ENCODE measurements around the gene SLF1. TPM values are rescaled to one million over a fixed set of nuclear protein-coding genes. Genes with fewer than 3 reads are reported as not detected.

Gene SLF1
- total and polyA plus RNA-seq, 3 donors from 2014 or later, result 12.0 to 49.4 (median 34.9) TPM

DNA sequence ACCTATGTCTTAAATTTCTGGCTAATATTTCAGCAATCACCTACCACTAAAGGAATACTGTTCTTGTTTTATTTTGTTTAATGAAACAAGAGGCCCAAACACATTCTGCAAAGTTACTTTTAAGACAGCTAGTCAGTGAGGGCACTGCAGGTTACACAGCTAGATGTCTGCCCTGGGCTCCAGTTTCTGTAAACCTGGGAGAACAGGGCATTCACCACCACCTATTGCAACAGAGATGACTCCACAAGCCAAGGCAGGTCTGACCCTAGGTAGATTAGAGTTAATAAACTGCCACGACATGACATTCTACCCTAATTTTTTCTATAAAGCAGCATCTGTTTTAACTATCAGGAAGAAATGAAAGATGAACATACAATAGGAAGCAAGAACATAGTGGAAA, 90.8 kb downstream of the SLF1 start:
- Histone ChIP-seq H3K36me3 (ENCODE audit: low read depth, missing control alignments) (no peaks in the 10 kb centered on the region), H3K9me3 (no peaks in the 10 kb centered on the region), H3K27ac (no peak overlapping the region), H3K4me3 (no peak overlapping the region), H3K27me3 (no peaks in the 10 kb centered on the region), H3K4me1 (peaks cover 4% of the 10 kb centered on the region)
- 93% methylated on average over 1 of the region's 1 CpG for WGBS, 2 donors
- TF ChIP-seq, protein P1, sequence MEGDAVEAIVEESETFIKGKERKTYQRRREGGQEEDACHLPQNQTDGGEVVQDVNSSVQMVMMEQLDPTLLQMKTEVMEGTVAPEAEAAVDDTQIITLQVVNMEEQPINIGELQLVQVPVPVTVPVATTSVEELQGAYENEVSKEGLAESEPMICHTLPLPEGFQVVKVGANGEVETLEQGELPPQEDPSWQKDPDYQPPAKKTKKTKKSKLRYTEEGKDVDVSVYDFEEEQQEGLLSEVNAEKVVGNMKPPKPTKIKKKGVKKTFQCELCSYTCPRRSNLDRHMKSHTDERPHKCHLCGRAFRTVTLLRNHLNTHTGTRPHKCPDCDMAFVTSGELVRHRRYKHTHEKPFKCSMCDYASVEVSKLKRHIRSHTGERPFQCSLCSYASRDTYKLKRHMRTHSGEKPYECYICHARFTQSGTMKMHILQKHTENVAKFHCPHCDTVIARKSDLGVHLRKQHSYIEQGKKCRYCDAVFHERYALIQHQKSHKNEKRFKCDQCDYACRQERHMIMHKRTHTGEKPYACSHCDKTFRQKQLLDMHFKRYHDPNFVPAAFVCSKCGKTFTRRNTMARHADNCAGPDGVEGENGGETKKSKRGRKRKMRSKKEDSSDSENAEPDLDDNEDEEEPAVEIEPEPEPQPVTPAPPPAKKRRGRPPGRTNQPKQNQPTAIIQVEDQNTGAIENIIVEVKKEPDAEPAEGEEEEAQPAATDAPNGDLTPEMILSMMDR (IDR thresholded peaks at IDR 0.05), result no peak
- no peak for TF ChIP-seq POLR2A (IDR thresholded peaks at IDR 0.05)
- intact Hi-C loops (cut with DNase I; ENCODE audit: low total_unique reads), result no loop called here
- DNase-seq, result no peak

DNA sequence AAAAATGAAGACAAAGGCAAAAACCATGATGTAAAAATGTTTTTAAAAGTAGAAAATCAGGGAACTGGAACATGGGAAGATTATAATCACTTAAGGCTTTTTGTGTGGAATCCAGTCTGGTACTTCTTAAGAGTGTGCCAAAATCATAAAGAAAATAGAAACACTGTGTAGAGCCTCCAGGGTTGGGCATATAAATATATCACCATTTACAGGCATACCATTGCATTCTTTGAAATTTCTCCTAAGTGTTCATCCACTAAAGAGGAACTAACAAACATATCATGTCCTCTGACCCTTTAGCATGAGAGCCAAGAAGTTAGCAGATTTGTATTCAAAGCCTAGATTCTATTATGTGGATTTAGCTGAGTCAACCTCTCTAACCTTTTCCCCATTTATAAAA, 93.3 kb downstream of the SLF1 start:
- DNase-seq, result no peak
- no peak overlapping the region for H3K4me3 ChIP-seq
- no peaks in the 10 kb centered on the region for H3K27me3 ChIP-seq
- intact Hi-C loops (cut with DNase I; ENCODE audit: low total_unique reads), result no loop called here
- peak overlapping the region; percentile 29 to 44 for H3K27ac ChIP-seq
- no peaks in the 10 kb centered on the region for H3K9me3 ChIP-seq
- H3K4me1 ChIP-seq, result no peaks in the 10 kb centered on the region
- no peaks in the 10 kb centered on the region for H3K36me3 ChIP-seq (ENCODE audit: low read depth, missing control alignments)
- TF ChIP-seq, protein P1 (IDR thresholded peaks at IDR 0.05), result no peak
- TF ChIP-seq POLR2A (IDR thresholded peaks at IDR 0.05), result no peak

DNA sequence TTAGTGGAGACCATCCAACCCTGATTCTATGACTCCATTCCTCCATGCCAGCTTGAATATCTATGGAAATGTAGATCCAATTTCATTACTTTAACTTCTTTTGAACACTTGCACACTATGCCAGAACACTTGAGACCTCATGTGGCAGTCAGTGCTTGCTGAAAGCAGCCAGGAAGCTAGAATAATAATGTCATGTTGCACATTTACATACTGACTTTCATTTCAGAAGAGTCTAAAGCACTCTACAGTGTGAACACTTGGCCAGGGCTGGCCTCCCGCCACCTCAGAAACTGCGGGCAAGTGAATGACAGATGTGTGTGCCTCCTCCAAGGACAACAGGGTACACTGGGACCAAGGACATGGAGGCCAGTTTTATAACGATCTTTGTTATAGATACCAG, 97.3 kb downstream of the SLF1 start:
- Histone ChIP-seq H3K4me3 (no peak overlapping the region), H3K27me3 (no peaks in the 10 kb centered on the region), H3K27ac (no peak overlapping the region), H3K36me3 (ENCODE audit: low read depth, missing control alignments) (no peaks in the 10 kb centered on the region), H3K4me1 (no peaks in the 10 kb centered on the region), H3K9me3 (no peaks in the 10 kb centered on the region)
- no peak for DNase-seq
- intact Hi-C loops (cut with DNase I; ENCODE audit: low total_unique reads), result no loop called here
- TF ChIP-seq, protein P1 (IDR thresholded peaks at IDR 0.05), result no peak
- TF ChIP-seq POLR2A (IDR thresholded peaks at IDR 0.05), result no peak
- 31 to 64% methylated on average over 3 of the region's 3 CpGs for WGBS, 2 donors

DNA sequence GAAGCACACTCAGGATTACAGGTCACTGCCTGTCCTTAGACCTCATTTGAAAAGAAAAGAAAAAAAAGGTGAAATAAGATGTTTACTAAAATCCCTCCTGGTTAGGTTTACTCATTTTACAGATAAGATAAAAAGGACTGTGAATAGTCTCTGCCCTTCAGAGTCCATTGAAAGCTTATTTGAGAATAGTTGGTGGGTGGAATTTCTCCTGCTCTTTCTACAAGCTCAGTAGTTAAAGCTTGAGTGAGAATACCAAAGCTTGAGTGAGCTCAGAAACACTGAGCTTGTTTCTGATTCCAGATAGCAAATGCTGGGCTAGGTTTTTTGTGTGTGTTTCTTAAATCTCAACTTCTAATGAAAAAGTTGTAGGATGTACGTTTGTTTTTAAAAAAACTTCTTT, 106.7 kb downstream of the SLF1 start:
- Histone ChIP-seq H3K4me3 (no peak overlapping the region), H3K27me3 (no peaks in the 10 kb centered on the region), H3K27ac (peak overlapping the region; percentile 25 to 69), H3K4me1 (peaks cover 4% of the 10 kb centered on the region), H3K36me3 (ENCODE audit: low read depth, missing control alignments) (no peaks in the 10 kb centered on the region), H3K9me3 (no peaks in the 10 kb centered on the region)
- WGBS, 2 donors, result 62 to 64% methylated on average over 1 of the region's 1 CpG
- intact Hi-C loops (cut with DNase I; ENCODE audit: low total_unique reads), result no loop called here
- no peak for DNase-seq
- TF ChIP-seq, protein P1 (IDR thresholded peaks at IDR 0.05), result no peak
- TF ChIP-seq POLR2A (IDR thresholded peaks at IDR 0.05), result no peak

DNA sequence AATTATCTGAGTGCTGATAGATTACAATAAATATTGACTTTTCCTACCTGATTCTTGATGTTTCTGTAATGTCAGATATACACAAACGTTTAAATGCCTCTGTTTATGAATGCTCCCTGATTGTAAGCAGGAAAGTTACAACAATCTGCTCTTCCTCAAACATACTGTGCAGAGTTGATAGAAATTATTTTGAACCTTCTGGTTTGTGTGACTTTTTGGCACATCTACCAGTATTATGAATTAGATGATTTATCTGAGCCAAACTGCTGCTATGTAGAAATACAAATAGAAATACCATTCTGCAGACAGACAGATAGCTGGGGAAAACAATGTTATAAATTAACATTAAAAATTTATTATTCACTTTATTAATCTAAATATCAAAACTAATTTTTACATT, 113.0 kb downstream of the SLF1 start:
- TF ChIP-seq POLR2A (IDR thresholded peaks at IDR 0.05), result no peak
- TF ChIP-seq, protein P1 (IDR thresholded peaks at IDR 0.05), result no peak

More for the DNA sequence above, 113.0 kb downstream of the SLF1 start:
- Histone ChIP-seq H3K36me3 (ENCODE audit: low read depth, missing control alignments) (no peaks in the 10 kb centered on the region), H3K4me1 (no peaks in the 10 kb centered on the region), H3K9me3 (no peaks in the 10 kb centered on the region), H3K27ac (no peak overlapping the region), H3K27me3 (no peaks in the 10 kb centered on the region), H3K4me3 (no peak overlapping the region)
- intact Hi-C loops (cut with DNase I; ENCODE audit: low total_unique reads), result no loop called here
- 50 to 56% methylated on average over 1 of the region's 1 CpG for WGBS, 2 donors
- no peak for DNase-seq

Data from testis (tissue), 3 donors.